ENCODE data around the gene PTX4. TPM values are rescaled to one million over a fixed set of nuclear protein-coding genes. Genes with fewer than 3 reads are reported as not detected.

The PTX4 gene
- total RNA-seq, 1 experiment from 2014 or later, result not detected

- Histone ChIP-seq H3T11ph (ENCODE audit: low read length) (no peak overlapping the region), H2BK20ac (ENCODE audit: low read depth, low read length, poor library complexity, severe bottlenecking) (no peak overlapping the region), H3K9ac (ENCODE audit: extremely low read depth, insufficient read length, low read length) (no peak overlapping the region), H2BK5ac (ENCODE audit: insufficient read length, low read length) (no peak overlapping the region), H3K27ac (ENCODE audit: insufficient read length, low read depth, low read length) (no peak overlapping the region), H3K4ac (ENCODE audit: low read depth, low read length) (no peak overlapping the region), H3K79me2 (ENCODE audit: insufficient read depth, low read length) (no peaks in the 10 kb centered on the region), H3K56ac (ENCODE audit: insufficient read length, low read depth, low read length) (no peak overlapping the region), H3K23me2 (ENCODE audit: insufficient read length, low read depth, low read length, poor library complexity, severe bottlenecking) (no peaks in the 10 kb centered on the region), H2AFZ (ENCODE audit: low read length) (no peak overlapping the region), H4K20me1 (ENCODE audit: control insufficient read depth, insufficient read depth, insufficient read length) (no peaks in the 10 kb centered on the region), H3K4me2 (ENCODE audit: insufficient read depth, insufficient read length, low read length) (no peak overlapping the region), H2BK15ac (ENCODE audit: low read depth, low read length) (no peak overlapping the region), H3K4me1 (ENCODE audit: insufficient read depth, low read length) (no peaks in the 10 kb centered on the region), H4K5ac (ENCODE audit: insufficient read length, low read depth, low read length) (no peak overlapping the region), H2BK12ac (ENCODE audit: insufficient read length, low read depth, low read length) (no peak overlapping the region), H3K23ac (ENCODE audit: insufficient read length, low read depth, low read length) (no peak overlapping the region), H3K14ac (ENCODE audit: insufficient read depth, low read length) (no peak overlapping the region), H2AK5ac (ENCODE audit: insufficient read length, low read length) (no peak overlapping the region), H3K9me3 (ENCODE audit: control insufficient read depth, low read depth, low read length) (no peaks in the 10 kb centered on the region), H3K79me1 (ENCODE audit: insufficient read depth, low read depth, low read length, poor library complexity, severe bottlenecking) (no peaks in the 10 kb centered on the region), H4K8ac (replicated peaks; ENCODE audit: insufficient read length, low read depth, low read length) (no peak overlapping the region), H3K18ac (ENCODE audit: insufficient read length, low read depth, low read length) (no peak overlapping the region), H3K27me3 (ENCODE audit: insufficient read depth, low read length) (no peaks in the 10 kb centered on the region), H4K91ac (ENCODE audit: insufficient read length, low read depth, low read length) (no peak overlapping the region), H2BK120ac (ENCODE audit: low read depth, low read length, poor library complexity, severe bottlenecking) (no peak overlapping the region)
- TF ChIP-seq, protein P1, sequence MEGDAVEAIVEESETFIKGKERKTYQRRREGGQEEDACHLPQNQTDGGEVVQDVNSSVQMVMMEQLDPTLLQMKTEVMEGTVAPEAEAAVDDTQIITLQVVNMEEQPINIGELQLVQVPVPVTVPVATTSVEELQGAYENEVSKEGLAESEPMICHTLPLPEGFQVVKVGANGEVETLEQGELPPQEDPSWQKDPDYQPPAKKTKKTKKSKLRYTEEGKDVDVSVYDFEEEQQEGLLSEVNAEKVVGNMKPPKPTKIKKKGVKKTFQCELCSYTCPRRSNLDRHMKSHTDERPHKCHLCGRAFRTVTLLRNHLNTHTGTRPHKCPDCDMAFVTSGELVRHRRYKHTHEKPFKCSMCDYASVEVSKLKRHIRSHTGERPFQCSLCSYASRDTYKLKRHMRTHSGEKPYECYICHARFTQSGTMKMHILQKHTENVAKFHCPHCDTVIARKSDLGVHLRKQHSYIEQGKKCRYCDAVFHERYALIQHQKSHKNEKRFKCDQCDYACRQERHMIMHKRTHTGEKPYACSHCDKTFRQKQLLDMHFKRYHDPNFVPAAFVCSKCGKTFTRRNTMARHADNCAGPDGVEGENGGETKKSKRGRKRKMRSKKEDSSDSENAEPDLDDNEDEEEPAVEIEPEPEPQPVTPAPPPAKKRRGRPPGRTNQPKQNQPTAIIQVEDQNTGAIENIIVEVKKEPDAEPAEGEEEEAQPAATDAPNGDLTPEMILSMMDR (conservative IDR thresholded peaks at IDR 0.05), result no peak
- no peak overlapping the region for H3K4me3 Mint-ChIP-seq
- no peaks in the 10 kb centered on the region for H3K4me1 Mint-ChIP-seq
- no peaks in the 10 kb centered on the region for H3K9me3 Mint-ChIP-seq
- no peak overlapping the region for H3K27ac Mint-ChIP-seq
- peaks cover 17 to 50% (median 50%) of the 10 kb centered on the region in 3 experiments; a peak in 6 of 7 replicates for H3K36me3 Mint-ChIP-seq (ENCODE audit: insufficient read depth in 1 of 3, low read depth in 3 of 3)
- H3K27me3 Mint-ChIP-seq (ENCODE audit: low read depth), result no peaks in the 10 kb centered on the region
- no CpG with 5 or more reads among the region's 36 CpGs for WGBS (ENCODE audit: extremely low coverage, insufficient read length, low lambda C conversion rate)
- no peak for DNase-seq
These were observed 11.2 kb upstream of the PTX4 start for GRCh38 chr16:1499756-1500464.

Data from H9 (cell line).